ENCODE measurements around the gene ARL16. TPM values are rescaled to one million over a fixed set of nuclear protein-coding genes. Genes with fewer than 3 reads are reported as not detected.

Gene ARL16
- total RNA-seq, 1 donor from 2014 or later: 24.1 TPM

DNA sequence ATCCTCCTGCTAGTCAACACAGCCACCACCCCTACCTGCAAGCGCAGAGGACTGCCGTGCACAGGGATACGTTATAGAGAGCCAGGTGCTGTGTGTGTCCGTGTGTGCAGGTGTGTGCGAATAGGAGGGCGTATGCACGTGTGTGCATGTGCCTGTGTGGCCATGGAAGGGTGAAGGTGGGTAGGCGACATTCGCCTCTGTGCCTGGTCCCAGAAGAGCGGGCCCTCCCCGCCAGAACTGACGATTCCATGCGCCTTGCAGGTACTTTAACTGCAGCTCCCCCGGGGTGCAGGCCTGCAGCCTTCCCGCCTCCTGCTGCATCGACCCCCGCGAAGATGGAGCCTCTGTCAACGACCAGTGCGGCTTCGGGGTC lies 36.0 kb downstream of the ARL16 start:
- intact Hi-C loops (cut with DNase I): no loop called here
- Histone ChIP-seq H3K36me3 (no peaks in the 10 kb centered on the region), H3K9me3 (no peaks in the 10 kb centered on the region), H3K4me3 (no peak overlapping the region), H3K27ac (no peak overlapping the region), H3K4me1 (no peaks in the 10 kb centered on the region), H3K27me3 (no peaks in the 10 kb centered on the region)
- TF ChIP-seq POLR2A (IDR thresholded peaks at IDR 0.05) (no peak), POLR2AphosphoS5 (IDR thresholded peaks at IDR 0.05; ENCODE audit: insufficient read depth in 1 of 2, low read depth in 1 of 2) (no peak)
- TF ChIP-seq, protein P1, sequence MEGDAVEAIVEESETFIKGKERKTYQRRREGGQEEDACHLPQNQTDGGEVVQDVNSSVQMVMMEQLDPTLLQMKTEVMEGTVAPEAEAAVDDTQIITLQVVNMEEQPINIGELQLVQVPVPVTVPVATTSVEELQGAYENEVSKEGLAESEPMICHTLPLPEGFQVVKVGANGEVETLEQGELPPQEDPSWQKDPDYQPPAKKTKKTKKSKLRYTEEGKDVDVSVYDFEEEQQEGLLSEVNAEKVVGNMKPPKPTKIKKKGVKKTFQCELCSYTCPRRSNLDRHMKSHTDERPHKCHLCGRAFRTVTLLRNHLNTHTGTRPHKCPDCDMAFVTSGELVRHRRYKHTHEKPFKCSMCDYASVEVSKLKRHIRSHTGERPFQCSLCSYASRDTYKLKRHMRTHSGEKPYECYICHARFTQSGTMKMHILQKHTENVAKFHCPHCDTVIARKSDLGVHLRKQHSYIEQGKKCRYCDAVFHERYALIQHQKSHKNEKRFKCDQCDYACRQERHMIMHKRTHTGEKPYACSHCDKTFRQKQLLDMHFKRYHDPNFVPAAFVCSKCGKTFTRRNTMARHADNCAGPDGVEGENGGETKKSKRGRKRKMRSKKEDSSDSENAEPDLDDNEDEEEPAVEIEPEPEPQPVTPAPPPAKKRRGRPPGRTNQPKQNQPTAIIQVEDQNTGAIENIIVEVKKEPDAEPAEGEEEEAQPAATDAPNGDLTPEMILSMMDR (IDR thresholded peaks at IDR 0.05): no peak
- no peak for DNase-seq (ENCODE audit: extremely low spot score in 2 of 2)

DNA sequence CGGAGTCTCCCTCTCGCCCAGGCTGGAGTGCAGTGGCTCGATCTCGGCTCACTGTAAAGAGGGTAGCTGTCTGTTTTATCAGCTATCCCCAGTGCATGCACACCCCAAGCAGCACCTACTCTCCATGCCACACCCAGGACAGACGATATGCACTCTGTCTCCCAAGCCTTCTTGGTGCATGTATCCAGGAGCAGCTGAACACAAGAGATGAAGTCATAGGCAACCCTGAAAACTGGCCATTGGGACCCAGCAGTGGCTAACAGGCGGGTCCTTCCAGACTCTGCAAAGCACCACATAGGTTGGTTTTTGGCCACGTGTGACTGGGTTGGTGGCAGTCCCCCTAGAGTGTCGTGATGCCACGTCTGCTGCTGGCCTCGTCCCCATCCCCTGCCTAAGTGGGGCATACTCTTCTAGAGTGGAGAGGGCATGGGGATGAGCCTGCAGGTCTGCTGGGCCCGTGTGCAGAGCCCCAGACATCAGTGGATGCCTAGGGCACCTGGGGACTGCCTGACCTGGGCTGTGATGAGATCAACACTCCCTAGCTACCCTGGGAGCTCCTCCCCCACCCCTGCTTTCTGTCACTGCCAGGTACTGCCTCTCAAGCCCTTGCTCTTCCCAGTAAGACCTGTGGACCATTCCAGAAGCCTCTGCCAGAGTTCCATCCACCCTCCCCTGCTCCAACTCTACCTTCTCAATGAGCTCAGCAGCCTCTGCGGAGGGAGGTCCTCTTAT lies 36.6 kb downstream of the ARL16 start:
- Histone ChIP-seq H3K27ac (no peak overlapping the region), H3K9me3 (no peaks in the 10 kb centered on the region), H3K4me3 (no peak overlapping the region), H3K4me1 (no peaks in the 10 kb centered on the region), H3K27me3 (no peaks in the 10 kb centered on the region), H3K36me3 (no peaks in the 10 kb centered on the region)
- no peak for DNase-seq (ENCODE audit: extremely low spot score in 2 of 2)
- TF ChIP-seq, protein P1 (IDR thresholded peaks at IDR 0.05): no peak
- TF ChIP-seq POLR2AphosphoS5 (IDR thresholded peaks at IDR 0.05; ENCODE audit: insufficient read depth in 1 of 2, low read depth in 1 of 2) (no peak), POLR2A (IDR thresholded peaks at IDR 0.05) (no peak)
- intact Hi-C loops (cut with DNase I): no loop called here

DNA sequence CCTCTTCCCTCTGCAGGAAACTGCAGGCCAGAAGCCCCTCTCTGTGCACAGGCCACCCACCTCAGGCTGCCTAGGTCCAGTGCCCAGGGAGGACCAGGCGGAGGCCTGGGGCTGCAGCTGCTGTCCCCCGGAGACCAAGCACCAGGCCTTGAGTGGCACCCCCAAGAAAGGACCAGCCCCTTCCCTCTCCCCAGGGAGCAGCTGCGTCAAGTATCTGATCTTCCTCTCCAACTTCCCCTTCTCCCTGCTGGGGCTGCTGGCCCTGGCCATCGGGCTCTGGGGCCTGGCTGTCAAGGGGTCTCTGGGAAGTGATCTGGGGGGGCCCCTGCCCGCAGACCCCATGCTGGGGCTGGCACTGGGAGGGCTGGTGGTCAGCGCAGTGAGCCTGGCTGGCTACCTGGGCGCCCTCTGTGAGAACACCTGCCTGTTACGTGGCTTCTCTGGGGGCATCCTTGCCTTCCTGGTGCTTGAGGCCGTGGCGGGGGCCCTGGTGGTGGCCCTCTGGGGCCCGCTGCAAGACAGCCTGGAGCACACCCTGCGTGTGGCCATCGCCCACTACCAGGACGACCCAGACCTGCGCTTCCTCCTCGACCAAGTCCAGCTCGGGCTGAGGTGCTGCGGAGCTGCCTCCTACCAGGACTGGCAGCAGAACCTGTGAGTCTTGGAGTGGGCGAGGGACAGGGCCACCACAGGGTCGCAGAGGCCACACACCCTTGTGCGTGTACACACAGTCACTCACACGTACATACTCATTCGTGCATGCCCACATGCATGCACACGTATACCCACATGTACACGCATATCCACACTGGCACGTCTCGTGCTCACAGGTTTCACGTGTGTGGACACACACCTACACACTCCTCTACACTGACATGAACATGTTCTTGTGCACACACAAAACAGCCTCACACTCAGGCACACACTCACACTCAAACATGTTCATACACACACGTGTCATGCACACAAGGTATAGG lies 38.3 kb downstream of the ARL16 start:
- no peaks in the 10 kb centered on the region for H3K4me1 ChIP-seq
- no peaks in the 10 kb centered on the region for H3K36me3 ChIP-seq
- no peak overlapping the region for H3K27ac ChIP-seq
- intact Hi-C loops (cut with DNase I): no loop called here
- H3K9me3 ChIP-seq: no peaks in the 10 kb centered on the region
- no peaks in the 10 kb centered on the region for H3K27me3 ChIP-seq
- DNase-seq (ENCODE audit: extremely low spot score in 2 of 2): no peak
- H3K4me3 ChIP-seq: no peak overlapping the region
- TF ChIP-seq, protein P1 (IDR thresholded peaks at IDR 0.05): no peak
- TF ChIP-seq POLR2A (IDR thresholded peaks at IDR 0.05): no peak
- no peak for TF ChIP-seq POLR2AphosphoS5 (IDR thresholded peaks at IDR 0.05; ENCODE audit: insufficient read depth in 1 of 2, low read depth in 1 of 2)

DNA sequence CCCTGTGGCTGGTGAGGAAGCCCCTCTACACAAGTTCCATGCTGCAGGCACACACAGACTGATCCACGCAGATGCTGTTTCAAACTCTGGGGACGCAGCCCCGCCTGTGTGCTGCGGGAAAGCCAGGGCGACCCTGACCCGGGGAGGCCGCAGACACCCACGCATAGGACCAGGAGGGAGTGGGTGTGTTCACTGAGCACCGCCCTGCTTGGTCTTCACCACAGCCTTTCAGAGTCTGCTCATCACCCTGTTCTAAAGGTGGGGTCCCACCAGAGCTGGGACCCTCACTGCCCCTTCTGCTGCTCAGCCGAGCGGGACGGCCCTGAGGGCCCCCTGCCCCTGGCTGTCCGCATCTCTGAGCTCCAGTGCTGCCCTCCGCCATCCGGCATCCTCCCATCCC lies 39.1 kb downstream of the ARL16 start:
- intact Hi-C loops (cut with DNase I): no loop called here
- no peak for DNase-seq (ENCODE audit: extremely low spot score in 2 of 2)
- Histone ChIP-seq H3K27me3 (no peaks in the 10 kb centered on the region), H3K27ac (no peak overlapping the region), H3K9me3 (no peaks in the 10 kb centered on the region), H3K4me1 (no peaks in the 10 kb centered on the region), H3K36me3 (no peaks in the 10 kb centered on the region), H3K4me3 (no peak overlapping the region)
- TF ChIP-seq, protein P1 (IDR thresholded peaks at IDR 0.05): no peak
- no peak for TF ChIP-seq POLR2A (IDR thresholded peaks at IDR 0.05)
- TF ChIP-seq POLR2AphosphoS5 (IDR thresholded peaks at IDR 0.05; ENCODE audit: insufficient read depth in 1 of 2, low read depth in 1 of 2): no peak
